ENCODE measurements around the gene DCAF11. TPM values are rescaled to one million over a fixed set of nuclear protein-coding genes. Genes with fewer than 3 reads are reported as not detected.

Gene DCAF11
- total and polyA plus RNA-seq, 2 of the 13 experiments (the other 11 are each of a cell fraction or from before 2014, with no cell fraction given) = 150 to 257 TPM

DNA sequence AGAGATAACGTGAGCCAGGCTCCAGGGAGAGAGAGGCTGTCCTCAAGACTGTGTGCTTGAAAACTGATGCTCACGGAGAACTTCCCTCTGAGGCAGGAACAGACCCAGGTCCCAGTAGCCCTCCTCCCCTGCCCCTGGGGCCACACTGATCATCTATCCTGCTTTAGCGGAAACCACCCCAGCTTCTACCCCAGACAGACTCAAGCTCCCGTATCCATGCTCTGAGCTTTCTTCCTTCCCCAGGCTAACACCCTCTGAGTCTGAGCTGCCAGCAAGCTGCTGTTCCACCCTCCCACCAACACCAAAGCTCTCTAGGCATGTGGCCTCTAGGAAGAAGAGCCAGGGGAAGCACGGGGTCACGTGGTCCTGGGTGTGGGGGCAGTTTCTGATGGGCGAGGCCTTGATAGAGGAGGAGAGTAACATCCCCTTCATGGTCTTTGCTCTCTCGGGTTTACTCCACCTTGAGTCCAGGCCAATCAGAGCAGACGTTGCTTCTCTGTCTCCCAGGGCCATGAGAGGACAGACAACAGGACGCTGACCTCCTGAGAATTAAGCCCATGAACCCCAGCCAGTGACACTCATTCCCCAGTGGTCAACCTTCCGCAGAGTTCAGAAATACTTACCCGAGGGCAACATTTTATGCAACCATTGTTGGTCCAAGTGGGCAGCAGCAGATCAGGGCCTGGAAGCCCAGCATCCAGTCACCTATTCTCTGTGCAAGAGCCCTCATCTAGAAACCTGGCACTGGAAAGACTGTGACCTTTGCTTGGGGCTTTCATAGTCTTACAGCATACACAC lies 19.1 kb upstream of the DCAF11 start (continued):
- TF ChIP-seq NKX3-1 (CRISPR knock-in tag; IDR thresholded peaks at IDR 0.05) = peak; percentile 68
- peak; percentile 97; the same call in 1 of the 2 replicates for TF ChIP-seq PAX8 (CRISPR knock-in tag; IDR thresholded peaks at IDR 0.05; ENCODE audit: borderline replicate concordance)
- TF ChIP-seq, protein P1, sequence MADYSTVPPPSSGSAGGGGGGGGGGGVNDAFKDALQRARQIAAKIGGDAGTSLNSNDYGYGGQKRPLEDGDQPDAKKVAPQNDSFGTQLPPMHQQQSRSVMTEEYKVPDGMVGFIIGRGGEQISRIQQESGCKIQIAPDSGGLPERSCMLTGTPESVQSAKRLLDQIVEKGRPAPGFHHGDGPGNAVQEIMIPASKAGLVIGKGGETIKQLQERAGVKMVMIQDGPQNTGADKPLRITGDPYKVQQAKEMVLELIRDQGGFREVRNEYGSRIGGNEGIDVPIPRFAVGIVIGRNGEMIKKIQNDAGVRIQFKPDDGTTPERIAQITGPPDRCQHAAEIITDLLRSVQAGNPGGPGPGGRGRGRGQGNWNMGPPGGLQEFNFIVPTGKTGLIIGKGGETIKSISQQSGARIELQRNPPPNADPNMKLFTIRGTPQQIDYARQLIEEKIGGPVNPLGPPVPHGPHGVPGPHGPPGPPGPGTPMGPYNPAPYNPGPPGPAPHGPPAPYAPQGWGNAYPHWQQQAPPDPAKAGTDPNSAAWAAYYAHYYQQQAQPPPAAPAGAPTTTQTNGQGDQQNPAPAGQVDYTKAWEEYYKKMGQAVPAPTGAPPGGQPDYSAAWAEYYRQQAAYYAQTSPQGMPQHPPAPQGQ (CRISPR knock-in tag; IDR thresholded peaks at IDR 0.05; ENCODE audit: borderline replicate concordance) = peak; percentile 56; the same call in 1 of the 2 replicates
- no peak for TF ChIP-seq ZNF296 (CRISPR knock-in tag; conservative IDR thresholded peaks at IDR 0.05)
- no peak for TF ChIP-seq HNRNPK (IDR thresholded peaks at IDR 0.05; ENCODE audit: low read depth, low read length, poor library complexity, severe bottlenecking)
- TF ChIP-seq HNF4A (CRISPR knock-in tag; IDR thresholded peaks at IDR 0.05) = peak; percentile 98
- peak; percentile 99 for TF ChIP-seq RXRB (CRISPR knock-in tag; IDR thresholded peaks at IDR 0.05; ENCODE audit: borderline replicate concordance)
- TF ChIP-seq, protein P2, sequence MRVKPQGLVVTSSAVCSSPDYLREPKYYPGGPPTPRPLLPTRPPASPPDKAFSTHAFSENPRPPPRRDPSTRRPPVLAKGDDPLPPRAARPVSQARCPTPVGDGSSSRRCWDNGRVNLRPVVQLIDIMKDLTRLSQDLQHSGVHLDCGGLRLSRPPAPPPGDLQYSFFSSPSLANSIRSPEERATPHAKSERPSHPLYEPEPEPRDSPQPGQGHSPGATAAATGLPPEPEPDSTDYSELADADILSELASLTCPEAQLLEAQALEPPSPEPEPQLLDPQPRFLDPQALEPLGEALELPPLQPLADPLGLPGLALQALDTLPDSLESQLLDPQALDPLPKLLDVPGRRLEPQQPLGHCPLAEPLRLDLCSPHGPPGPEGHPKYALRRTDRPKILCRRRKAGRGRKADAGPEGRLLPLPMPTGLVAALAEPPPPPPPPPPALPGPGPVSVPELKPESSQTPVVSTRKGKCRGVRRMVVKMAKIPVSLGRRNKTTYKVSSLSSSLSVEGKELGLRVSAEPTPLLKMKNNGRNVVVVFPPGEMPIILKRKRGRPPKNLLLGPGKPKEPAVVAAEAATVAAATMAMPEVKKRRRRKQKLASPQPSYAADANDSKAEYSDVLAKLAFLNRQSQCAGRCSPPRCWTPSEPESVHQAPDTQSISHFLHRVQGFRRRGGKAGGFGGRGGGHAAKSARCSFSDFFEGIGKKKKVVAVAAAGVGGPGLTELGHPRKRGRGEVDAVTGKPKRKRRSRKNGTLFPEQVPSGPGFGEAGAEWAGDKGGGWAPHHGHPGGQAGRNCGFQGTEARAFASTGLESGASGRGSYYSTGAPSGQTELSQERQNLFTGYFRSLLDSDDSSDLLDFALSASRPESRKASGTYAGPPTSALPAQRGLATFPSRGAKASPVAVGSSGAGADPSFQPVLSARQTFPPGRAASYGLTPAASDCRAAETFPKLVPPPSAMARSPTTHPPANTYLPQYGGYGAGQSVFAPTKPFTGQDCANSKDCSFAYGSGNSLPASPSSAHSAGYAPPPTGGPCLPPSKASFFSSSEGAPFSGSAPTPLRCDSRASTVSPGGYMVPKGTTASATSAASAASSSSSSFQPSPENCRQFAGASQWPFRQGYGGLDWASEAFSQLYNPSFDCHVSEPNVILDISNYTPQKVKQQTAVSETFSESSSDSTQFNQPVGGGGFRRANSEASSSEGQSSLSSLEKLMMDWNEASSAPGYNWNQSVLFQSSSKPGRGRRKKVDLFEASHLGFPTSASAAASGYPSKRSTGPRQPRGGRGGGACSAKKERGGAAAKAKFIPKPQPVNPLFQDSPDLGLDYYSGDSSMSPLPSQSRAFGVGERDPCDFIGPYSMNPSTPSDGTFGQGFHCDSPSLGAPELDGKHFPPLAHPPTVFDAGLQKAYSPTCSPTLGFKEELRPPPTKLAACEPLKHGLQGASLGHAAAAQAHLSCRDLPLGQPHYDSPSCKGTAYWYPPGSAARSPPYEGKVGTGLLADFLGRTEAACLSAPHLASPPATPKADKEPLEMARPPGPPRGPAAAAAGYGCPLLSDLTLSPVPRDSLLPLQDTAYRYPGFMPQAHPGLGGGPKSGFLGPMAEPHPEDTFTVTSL (CRISPR knock-in tag; IDR thresholded peaks at IDR 0.05; ENCODE audit: borderline replicate concordance) = no peak
- 0 out of 2 replicates have a peak, but pooled peaks have one; percentile 35 for TF ChIP-seq DPF2 (CRISPR knock-in tag; IDR thresholded peaks at IDR 0.05; ENCODE audit: borderline replicate concordance, low read depth)
- peak; percentile 91 for TF ChIP-seq CREM (IDR thresholded peaks at IDR 0.05)
- TF ChIP-seq CREM (CRISPR knock-in tag; IDR thresholded peaks at IDR 0.05) = no peak
- TF ChIP-seq ZBTB7B (CRISPR knock-in tag; IDR thresholded peaks at IDR 0.05) = peak; percentile 97
- TF ChIP-seq HNRNPUL1 (IDR thresholded peaks at IDR 0.05; ENCODE audit: low read depth, low read length) = no peak
- TF ChIP-seq, protein P3, sequence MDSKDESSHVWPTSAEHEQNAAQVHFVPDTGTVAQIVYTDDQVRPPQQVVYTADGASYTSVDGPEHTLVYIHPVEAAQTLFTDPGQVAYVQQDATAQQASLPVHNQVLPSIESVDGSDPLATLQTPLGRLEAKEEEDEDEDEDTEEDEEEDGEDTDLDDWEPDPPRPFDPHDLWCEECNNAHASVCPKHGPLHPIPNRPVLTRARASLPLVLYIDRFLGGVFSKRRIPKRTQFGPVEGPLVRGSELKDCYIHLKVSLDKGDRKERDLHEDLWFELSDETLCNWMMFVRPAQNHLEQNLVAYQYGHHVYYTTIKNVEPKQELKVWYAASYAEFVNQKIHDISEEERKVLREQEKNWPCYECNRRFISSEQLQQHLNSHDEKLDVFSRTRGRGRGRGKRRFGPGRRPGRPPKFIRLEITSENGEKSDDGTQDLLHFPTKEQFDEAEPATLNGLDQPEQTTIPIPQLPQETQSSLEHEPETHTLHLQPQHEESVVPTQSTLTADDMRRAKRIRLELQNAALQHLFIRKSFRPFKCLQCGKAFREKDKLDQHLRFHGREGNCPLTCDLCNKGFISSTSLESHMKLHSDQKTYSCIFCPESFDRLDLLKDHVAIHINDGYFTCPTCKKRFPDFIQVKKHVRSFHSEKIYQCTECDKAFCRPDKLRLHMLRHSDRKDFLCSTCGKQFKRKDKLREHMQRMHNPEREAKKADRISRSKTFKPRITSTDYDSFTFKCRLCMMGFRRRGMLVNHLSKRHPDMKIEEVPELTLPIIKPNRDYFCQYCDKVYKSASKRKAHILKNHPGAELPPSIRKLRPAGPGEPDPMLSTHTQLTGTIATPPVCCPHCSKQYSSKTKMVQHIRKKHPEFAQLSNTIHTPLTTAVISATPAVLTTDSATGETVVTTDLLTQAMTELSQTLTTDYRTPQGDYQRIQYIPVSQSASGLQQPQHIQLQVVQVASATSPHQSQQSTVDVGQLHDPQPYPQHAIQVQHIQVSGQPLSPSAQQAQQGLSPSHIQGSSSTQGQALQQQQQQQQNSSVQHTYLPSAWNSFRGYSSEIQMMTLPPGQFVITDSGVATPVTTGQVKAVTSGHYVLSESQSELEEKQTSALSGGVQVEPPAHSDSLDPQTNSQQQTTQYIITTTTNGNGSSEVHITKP (CRISPR knock-in tag; IDR thresholded peaks at IDR 0.05; ENCODE audit: low read depth) = peak; percentile 78; the same call in 1 of the 2 replicates
- peak; percentile 88 for TF ChIP-seq GATAD1 (CRISPR knock-in tag; IDR thresholded peaks at IDR 0.05)
- TF ChIP-seq ZNF563 (CRISPR knock-in tag; IDR thresholded peaks at IDR 0.05) = no peak
- no peak for TF ChIP-seq NR1H2 (CRISPR knock-in tag; IDR thresholded peaks at IDR 0.05; ENCODE audit: borderline replicate concordance, low read depth)
- no peak for TF ChIP-seq EEA1 (CRISPR knock-in tag; IDR thresholded peaks at IDR 0.05; ENCODE audit: borderline replicate concordance)
